ENCODE measurements around the gene MREG. TPM values are rescaled to one million over a fixed set of nuclear protein-coding genes. Genes with fewer than 3 reads are reported as not detected.
"Not testable (repeated sequence)": the region's sequence is repeated elsewhere in the genome, so short reads cannot be mapped to it uniquely, and the experiment has no call there.

The MREG gene
- total RNA-seq, 1 experiment from 2014 or later: 14.1 TPM

- no peak for DNase-seq (ENCODE audit: low spot score)
Observed at GRCh38 chr2:216021768-216022565, 8.6 kb upstream of the MREG start.

GRCh38 chr2:216018709-216019108 lies 5.4 kb upstream of the MREG start:
- no peak for DNase-seq (ENCODE audit: low spot score)

GRCh38 chr2:216017365-216017764 lies 4.0 kb upstream of the MREG start:
- peak; percentile 94 for DNase-seq (ENCODE audit: low spot score)

GRCh38 chr2:216016581-216016980 lies 3.2 kb upstream of the MREG start:
- no peak for DNase-seq (ENCODE audit: low spot score)

- DNase-seq (ENCODE audit: low spot score): peak; percentile 29
Observed at GRCh38 chr2:216015722-216016464, 2.5 kb upstream of the MREG start.

GRCh38 chr2:216014986-216015385 lies 1.6 kb upstream of the MREG start:
- no peak for DNase-seq (ENCODE audit: low spot score)

- DNase-seq (ENCODE audit: low spot score): no peak
Observed at GRCh38 chr2:216014006-216014405, 655 bp upstream of the MREG start.

- no peak for DNase-seq (ENCODE audit: low spot score)
Observed at GRCh38 chr2:216012830-216013079, 596 bp downstream of the MREG start.

- DNase-seq (ENCODE audit: low spot score): no peak
Observed at GRCh38 chr2:216012133-216012829, 1.1 kb downstream of the MREG start.

GRCh38 chr2:216009215-216009614 lies 4.1 kb downstream of the MREG start:
- DNase-seq (ENCODE audit: low spot score): not testable (repeated sequence)

- no peak for DNase-seq (ENCODE audit: low spot score)
Observed at GRCh38 chr2:216008387-216008786, 5.0 kb downstream of the MREG start.

- DNase-seq (ENCODE audit: low spot score): peak; percentile 74
Observed at GRCh38 chr2:216006164-216006663, 7.1 kb downstream of the MREG start.

GRCh38 chr2:216004697-216005283 lies 8.6 kb downstream of the MREG start:
- DNase-seq (ENCODE audit: low spot score): no peak

- no peak for DNase-seq (ENCODE audit: low spot score)
Observed at GRCh38 chr2:216003876-216004696, 9.3 kb downstream of the MREG start.

- DNase-seq (ENCODE audit: low spot score): no peak
Observed at GRCh38 chr2:216002693-216003092, 10.7 kb downstream of the MREG start.

GRCh38 chr2:216002101-216002678 lies 11.2 kb downstream of the MREG start:
- DNase-seq (ENCODE audit: low spot score): no peak

GRCh38 chr2:216001216-216002100 lies 11.9 kb downstream of the MREG start:
- no peak for DNase-seq (ENCODE audit: low spot score)

- no peak for DNase-seq (ENCODE audit: low spot score)
Observed at GRCh38 chr2:215998636-215999035, 14.7 kb downstream of the MREG start.

GRCh38 chr2:215997219-215997618 lies 16.1 kb downstream of the MREG start:
- no peak for DNase-seq (ENCODE audit: low spot score)

GRCh38 chr2:215994911-215995310 lies 18.4 kb downstream of the MREG start:
- no peak for DNase-seq (ENCODE audit: low spot score)

Data from A172 (cell line).